ENCODE results near the gene MZT2B.
"Not testable (repeated sequence)": the region's sequence is repeated elsewhere in the genome, so short reads cannot be mapped to it uniquely, and the experiment has no call there.

MZT2B gene

GRCh38 chr2:130152816-130153595 is 29.1 kb upstream of the MZT2B start:
- no peak for DNase-seq

- not testable (repeated sequence) for DNase-seq
Observed at GRCh38 chr2:130153721-130154422, 28.2 kb upstream of the MZT2B start.

- DNase-seq: not testable (repeated sequence)
Observed at GRCh38 chr2:130154423-130154770, 27.7 kb upstream of the MZT2B start.

GRCh38 chr2:130154773-130155765 is 27.0 kb upstream of the MZT2B start:
- DNase-seq: no peak

- peak; percentile 40 for DNase-seq
Observed at GRCh38 chr2:130155956-130156623, 26.0 kb upstream of the MZT2B start.

GRCh38 chr2:130156624-130157004 is 25.4 kb upstream of the MZT2B start:
- DNase-seq: no peak

GRCh38 chr2:130157354-130157753 is 24.7 kb upstream of the MZT2B start:
- not testable (repeated sequence) for DNase-seq

GRCh38 chr2:130157825-130158514 is 24.1 kb upstream of the MZT2B start:
- peak; percentile 41 for DNase-seq

GRCh38 chr2:130158631-130159030 is 23.4 kb upstream of the MZT2B start:
- no peak for DNase-seq

GRCh38 chr2:130159376-130159775 is 22.7 kb upstream of the MZT2B start:
- not testable (repeated sequence) for DNase-seq

- no peak for DNase-seq
Observed at GRCh38 chr2:130160131-130160530, 21.9 kb upstream of the MZT2B start.

GRCh38 chr2:130160838-130161705 is 21.0 kb upstream of the MZT2B start:
- not testable (repeated sequence) for DNase-seq

GRCh38 chr2:130162486-130162885 is 19.6 kb upstream of the MZT2B start:
- not testable (repeated sequence) for DNase-seq

GRCh38 chr2:130162968-130163367 is 19.1 kb upstream of the MZT2B start:
- DNase-seq: no peak

GRCh38 chr2:130165293-130166016 is 16.6 kb upstream of the MZT2B start:
- no peak for DNase-seq

GRCh38 chr2:130166611-130167010 is 15.5 kb upstream of the MZT2B start:
- not testable (repeated sequence) for DNase-seq

- not testable (repeated sequence) for DNase-seq
Observed at GRCh38 chr2:130169163-130169562, 12.9 kb upstream of the MZT2B start.

GRCh38 chr2:130169896-130170295 is 12.2 kb upstream of the MZT2B start:
- no peak for DNase-seq

- DNase-seq: peak; percentile 55
Observed at GRCh38 chr2:130174866-130175265, 7.2 kb upstream of the MZT2B start.

Measured in activated CD4-positive, alpha-beta T cell treated with anti-CD3 and anti-CD28 coated beads, Interleukin-2, Interleukin-6, amounts not matched to agents 100 ng/mL and 50 ng/mL, durations not matched to agents 16 hours and 8 hours (primary cell).